ENCODE measurements around the gene MTA1.

DNA sequence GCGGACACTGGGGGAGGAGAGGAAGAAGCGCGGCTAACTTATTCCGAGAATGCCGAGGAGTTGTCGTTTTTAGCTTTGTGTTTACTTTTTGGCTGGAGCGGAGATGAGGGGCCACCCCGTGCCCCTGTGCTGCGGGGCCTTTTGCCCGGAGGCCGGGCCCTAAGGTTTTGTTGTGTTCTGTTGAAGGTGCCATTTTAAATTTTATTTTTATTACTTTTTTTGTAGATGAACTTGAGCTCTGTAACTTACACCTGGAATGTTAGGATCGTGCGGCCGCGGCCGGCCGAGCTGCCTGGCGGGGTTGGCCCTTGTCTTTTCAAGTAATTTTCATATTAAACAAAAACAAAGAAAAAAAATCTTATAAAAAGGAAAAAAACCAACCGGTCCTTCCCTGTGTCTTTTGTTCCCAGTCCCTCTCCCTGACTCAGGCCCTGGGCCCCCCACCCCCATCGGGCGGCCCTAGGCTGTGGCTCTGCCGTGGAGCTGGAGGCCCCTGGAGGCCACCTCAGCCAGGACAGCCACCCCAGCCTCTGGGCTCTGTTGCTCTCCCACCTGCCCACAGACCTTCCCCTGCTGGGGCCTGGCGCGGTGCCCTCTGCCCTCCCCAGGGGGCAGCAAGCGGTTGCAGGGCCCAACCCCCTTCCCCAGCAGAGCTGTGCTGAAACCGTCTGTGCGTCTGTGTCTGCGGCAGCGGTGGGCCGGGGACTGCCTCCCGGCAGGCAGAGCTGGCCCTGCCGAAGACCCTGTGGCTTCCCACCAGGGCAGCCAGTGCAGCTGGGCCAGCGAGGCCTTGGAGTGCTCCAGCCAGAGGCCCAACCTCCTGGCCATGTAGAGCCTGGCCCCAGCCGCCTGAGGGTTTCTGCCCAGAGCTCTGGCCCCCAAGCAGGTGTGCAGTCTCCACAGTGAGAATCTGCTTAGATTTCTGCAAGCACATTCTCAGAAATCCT is 51.0 kb downstream of the MTA1 start:
- TF ChIP-seq, protein P1, sequence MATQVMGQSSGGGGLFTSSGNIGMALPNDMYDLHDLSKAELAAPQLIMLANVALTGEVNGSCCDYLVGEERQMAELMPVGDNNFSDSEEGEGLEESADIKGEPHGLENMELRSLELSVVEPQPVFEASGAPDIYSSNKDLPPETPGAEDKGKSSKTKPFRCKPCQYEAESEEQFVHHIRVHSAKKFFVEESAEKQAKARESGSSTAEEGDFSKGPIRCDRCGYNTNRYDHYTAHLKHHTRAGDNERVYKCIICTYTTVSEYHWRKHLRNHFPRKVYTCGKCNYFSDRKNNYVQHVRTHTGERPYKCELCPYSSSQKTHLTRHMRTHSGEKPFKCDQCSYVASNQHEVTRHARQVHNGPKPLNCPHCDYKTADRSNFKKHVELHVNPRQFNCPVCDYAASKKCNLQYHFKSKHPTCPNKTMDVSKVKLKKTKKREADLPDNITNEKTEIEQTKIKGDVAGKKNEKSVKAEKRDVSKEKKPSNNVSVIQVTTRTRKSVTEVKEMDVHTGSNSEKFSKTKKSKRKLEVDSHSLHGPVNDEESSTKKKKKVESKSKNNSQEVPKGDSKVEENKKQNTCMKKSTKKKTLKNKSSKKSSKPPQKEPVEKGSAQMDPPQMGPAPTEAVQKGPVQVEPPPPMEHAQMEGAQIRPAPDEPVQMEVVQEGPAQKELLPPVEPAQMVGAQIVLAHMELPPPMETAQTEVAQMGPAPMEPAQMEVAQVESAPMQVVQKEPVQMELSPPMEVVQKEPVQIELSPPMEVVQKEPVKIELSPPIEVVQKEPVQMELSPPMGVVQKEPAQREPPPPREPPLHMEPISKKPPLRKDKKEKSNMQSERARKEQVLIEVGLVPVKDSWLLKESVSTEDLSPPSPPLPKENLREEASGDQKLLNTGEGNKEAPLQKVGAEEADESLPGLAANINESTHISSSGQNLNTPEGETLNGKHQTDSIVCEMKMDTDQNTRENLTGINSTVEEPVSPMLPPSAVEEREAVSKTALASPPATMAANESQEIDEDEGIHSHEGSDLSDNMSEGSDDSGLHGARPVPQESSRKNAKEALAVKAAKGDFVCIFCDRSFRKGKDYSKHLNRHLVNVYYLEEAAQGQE (IDR thresholded peaks at IDR 0.05) = no peak
- TF ChIP-seq, protein P2, sequence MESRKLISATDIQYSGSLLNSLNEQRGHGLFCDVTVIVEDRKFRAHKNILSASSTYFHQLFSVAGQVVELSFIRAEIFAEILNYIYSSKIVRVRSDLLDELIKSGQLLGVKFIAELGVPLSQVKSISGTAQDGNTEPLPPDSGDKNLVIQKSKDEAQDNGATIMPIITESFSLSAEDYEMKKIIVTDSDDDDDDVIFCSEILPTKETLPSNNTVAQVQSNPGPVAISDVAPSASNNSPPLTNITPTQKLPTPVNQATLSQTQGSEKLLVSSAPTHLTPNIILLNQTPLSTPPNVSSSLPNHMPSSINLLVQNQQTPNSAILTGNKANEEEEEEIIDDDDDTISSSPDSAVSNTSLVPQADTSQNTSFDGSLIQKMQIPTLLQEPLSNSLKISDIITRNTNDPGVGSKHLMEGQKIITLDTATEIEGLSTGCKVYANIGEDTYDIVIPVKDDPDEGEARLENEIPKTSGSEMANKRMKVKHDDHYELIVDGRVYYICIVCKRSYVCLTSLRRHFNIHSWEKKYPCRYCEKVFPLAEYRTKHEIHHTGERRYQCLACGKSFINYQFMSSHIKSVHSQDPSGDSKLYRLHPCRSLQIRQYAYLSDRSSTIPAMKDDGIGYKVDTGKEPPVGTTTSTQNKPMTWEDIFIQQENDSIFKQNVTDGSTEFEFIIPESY (IDR thresholded peaks at IDR 0.05) = no peak
- no peak for TF ChIP-seq SP1 (IDR thresholded peaks at IDR 0.05)
- TF ChIP-seq YY1 (IDR thresholded peaks at IDR 0.05) = no peak
- TF ChIP-seq, protein P3, sequence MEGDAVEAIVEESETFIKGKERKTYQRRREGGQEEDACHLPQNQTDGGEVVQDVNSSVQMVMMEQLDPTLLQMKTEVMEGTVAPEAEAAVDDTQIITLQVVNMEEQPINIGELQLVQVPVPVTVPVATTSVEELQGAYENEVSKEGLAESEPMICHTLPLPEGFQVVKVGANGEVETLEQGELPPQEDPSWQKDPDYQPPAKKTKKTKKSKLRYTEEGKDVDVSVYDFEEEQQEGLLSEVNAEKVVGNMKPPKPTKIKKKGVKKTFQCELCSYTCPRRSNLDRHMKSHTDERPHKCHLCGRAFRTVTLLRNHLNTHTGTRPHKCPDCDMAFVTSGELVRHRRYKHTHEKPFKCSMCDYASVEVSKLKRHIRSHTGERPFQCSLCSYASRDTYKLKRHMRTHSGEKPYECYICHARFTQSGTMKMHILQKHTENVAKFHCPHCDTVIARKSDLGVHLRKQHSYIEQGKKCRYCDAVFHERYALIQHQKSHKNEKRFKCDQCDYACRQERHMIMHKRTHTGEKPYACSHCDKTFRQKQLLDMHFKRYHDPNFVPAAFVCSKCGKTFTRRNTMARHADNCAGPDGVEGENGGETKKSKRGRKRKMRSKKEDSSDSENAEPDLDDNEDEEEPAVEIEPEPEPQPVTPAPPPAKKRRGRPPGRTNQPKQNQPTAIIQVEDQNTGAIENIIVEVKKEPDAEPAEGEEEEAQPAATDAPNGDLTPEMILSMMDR (IDR thresholded peaks at IDR 0.05; ENCODE audit: low read depth, low read length, missing input control) = no peak
- no peak for TF ChIP-seq GABPA (IDR thresholded peaks at IDR 0.05 in 1 of 2, conservative IDR thresholded peaks at IDR 0.05 in 1 of 2)
- TF ChIP-seq TAF1 (conservative IDR thresholded peaks at IDR 0.05) = no peak
- TF ChIP-seq, protein P4, sequence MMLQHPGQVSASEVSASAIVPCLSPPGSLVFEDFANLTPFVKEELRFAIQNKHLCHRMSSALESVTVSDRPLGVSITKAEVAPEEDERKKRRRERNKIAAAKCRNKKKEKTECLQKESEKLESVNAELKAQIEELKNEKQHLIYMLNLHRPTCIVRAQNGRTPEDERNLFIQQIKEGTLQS (IDR thresholded peaks at IDR 0.05) = no peak
- TF ChIP-seq, protein P5, sequence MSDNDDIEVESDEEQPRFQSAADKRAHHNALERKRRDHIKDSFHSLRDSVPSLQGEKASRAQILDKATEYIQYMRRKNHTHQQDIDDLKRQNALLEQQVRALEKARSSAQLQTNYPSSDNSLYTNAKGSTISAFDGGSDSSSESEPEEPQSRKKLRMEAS (IDR thresholded peaks at IDR 0.05) = no peak
- no peak for TF ChIP-seq EGR1 (IDR thresholded peaks at IDR 0.05; ENCODE audit: low read depth in 2 of 2)
- no peak for TF ChIP-seq HNF4A (conservative IDR thresholded peaks at IDR 0.05)
- no peak for TF ChIP-seq RAD21 (IDR thresholded peaks at IDR 0.05)
